Lower leg skin (tissue), 3 donors: ENCODE results near the gene ZSWIM9.

Experiments
- CTCF ChIP-seq, 3 donors: fragments of 450-650 bp; IDR thresholded peaks; one replicate each; pipeline ENCODE4 v1.5.1; 2016; ENCODE audit warnings: antibody characterized with exemption in 3 of 3, mild to moderate bottlenecking in 3 of 3, moderate library complexity in 2 of 3
- POLR2A ChIP-seq, 2 donors: fragments of 450-650 bp; IDR thresholded peaks; one replicate each; pipeline ENCODE4 v1.6.1; 2016 to 2017; ENCODE audit warnings: antibody characterized with exemption in 2 of 2, mild to moderate bottlenecking in 1 of 2, moderate library complexity in 1 of 2

GRCh38 chr19:48175578-48175977, 5.1 kb downstream of the ZSWIM9 start:
- TF ChIP-seq CTCF (IDR thresholded peaks at IDR 0.05) (no peak), POLR2A (IDR thresholded peaks at IDR 0.05) (no peak)
